GM12872 (cell line): ENCODE results near the gene SPRR1A.

Experiments used
- CTCF ChIP-seq: IDR thresholded peaks from 3 replicates; pipeline ENCODE4 v1.5.1; 2011; ENCODE audit warnings: low read depth, mild to moderate bottlenecking, low read length, moderate library complexity; ENCODE audit not compliant: insufficient read depth

Gene SPRR1A

GRCh38 chr1:152986578-152986977, 2.7 kb downstream of the SPRR1A start:
- no peak for TF ChIP-seq CTCF

GRCh38 chr1:152993186-152993585, 9.3 kb downstream of the SPRR1A start:
- TF ChIP-seq CTCF: no peak

GRCh38 chr1:152995842-152996241, 12.0 kb downstream of the SPRR1A start:
- no peak for TF ChIP-seq CTCF

GRCh38 chr1:152996633-152997400, 12.9 kb downstream of the SPRR1A start:
- TF ChIP-seq CTCF: no peak

- no peak for TF ChIP-seq CTCF
Observed at GRCh38 chr1:152997901-152998300, 14.0 kb downstream of the SPRR1A start.

- TF ChIP-seq CTCF: no peak
Observed at GRCh38 chr1:152998476-152998875, 14.6 kb downstream of the SPRR1A start.

- TF ChIP-seq CTCF: no peak
Observed at GRCh38 chr1:152999818-153000217, 15.9 kb downstream of the SPRR1A start.

GRCh38 chr1:153000294-153000693, 16.4 kb downstream of the SPRR1A start:
- no peak for TF ChIP-seq CTCF
